HG02884 (cell line): ENCODE results near the gene CRLF1.

Experiments
- ATAC-seq: cut with Tn5 transposase; IDR thresholded peaks from one replicate; pipeline ENCODE4 v1.9.1; 2021; ENCODE audit warnings: mild to moderate bottlenecking, moderate library complexity; ENCODE audit not compliant: unreplicated experiment

Gene CRLF1

DNA sequence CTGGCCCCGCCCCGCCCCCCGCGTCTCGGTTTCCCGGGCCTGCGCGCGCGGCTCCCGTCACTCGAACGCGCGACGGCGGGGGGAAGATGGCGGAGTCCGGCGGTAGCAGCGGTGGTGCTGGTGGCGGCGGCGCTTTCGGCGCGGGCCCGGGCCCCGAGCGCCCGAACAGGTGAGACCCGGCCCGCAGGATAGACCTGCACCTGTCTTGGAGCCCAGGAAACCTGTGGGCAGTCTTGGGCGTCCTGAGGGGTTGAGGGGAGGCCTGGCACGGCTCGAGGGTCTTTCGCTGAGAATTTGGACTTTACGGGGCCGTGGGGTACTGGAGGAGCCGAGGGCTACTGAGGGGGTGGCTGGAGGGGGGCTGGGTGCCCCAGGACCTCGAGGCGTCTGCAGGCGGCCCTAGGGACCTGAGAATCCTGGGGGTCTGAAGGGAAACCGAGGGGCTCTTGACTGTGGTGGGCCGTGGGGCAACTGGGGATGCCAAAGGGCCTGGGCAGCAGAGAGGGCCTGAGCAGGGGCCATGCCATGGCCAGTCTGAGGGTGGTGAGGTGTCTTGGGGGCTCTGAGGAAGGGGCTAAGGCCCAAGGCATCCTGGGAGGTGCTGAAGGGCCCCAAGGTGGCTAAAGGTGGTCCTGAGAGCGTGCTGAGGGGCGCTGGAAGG is 30.5 kb upstream of the CRLF1 start, which contains the start of gene KLHL26:
Gene KLHL26 (plus strand): TSS at position 60 of the 661 bp plus-strand sequence. CDS start 27 bp downstream, at position 87.
- no peak for ATAC-seq

DNA sequence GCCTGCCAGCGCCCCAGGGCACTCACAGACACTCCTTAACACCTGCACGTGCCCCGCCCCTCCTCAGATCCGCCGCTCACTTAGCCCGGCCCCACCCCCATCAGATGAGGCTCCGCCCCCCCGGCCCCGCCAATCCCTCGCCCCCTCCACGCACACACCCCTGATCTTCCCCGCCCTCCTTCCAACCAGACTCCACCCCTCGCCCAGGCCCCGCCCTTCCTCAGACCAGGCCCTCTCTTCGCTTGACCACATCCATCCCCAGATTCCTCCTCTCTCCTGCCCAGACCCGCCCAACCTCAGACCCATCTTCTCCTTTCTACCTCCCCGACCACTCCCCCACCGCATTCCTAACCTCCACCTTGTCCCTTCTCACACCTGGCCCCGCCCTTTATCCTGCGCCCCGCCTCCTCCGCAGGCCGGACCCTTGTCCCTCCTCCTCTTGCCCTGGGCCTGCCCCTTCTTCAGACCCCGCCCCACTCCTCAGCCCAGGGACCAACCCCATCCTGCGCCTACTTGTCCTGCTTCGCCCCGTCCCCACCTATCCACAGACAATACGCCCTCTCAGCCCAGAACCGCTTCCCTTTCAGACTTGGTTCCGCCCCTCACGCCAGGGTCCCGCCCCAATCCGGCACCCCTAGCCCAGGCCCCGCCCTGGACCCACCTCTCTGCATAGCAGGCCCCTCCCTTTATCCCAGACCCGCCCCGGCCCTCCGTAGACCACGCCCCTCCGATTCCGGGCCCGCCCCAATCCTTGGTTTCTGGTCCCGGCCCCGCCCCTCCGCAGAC is 29.8 kb upstream of the CRLF1 start:
- peak; percentile 80 for ATAC-seq

DNA sequence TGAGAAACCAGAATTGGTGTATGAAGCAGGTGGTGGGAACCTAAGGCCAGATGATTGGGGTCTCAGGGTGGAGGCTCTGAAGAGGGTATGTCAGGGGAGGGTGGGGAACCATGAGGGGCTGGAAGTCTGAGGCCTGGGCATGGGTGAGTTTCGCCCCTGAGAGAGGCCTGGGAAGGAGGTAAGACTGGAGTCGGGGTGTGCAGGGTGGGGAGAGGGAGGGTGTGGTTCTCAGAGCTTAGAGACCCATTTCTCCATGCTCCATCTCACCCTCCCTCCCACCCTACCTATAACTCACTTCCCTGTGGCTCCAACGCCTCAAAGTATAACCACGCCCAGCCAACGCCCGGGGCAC is 29.2 kb upstream of the CRLF1 start:
- no peak for ATAC-seq

DNA sequence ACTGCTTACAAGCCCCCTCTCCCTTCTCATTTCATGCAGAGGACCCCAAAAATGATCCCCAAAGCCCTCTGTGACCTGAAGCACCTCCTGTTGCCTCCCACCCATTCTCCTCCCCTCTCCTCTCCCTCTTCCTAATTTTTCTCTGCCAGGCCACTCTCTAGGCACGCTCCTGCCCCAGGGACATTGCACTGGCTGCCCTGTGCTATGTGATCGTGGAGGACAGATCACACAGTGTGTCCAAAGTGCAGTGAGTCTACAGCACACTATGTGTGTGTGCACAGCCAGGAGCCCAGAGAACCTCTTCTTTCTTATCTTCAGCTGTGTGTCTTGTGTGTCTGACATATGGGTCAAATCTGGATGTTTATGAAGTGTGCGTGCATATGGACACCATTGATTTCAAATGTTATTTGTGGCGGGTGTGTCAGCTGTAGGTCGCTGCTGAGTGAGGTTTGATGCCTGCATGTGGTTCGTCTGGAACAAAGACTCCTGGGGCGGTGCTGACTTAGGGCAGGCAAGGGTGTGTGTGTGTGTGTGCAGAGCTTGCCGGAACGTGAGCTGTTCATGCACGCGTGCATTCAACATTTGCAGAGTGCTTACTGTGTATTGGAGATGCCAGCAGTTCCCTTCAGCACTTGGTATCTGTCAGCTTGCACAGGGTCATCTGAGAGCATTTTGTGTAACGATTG is 28.2 kb upstream of the CRLF1 start:
- no peak for ATAC-seq

DNA sequence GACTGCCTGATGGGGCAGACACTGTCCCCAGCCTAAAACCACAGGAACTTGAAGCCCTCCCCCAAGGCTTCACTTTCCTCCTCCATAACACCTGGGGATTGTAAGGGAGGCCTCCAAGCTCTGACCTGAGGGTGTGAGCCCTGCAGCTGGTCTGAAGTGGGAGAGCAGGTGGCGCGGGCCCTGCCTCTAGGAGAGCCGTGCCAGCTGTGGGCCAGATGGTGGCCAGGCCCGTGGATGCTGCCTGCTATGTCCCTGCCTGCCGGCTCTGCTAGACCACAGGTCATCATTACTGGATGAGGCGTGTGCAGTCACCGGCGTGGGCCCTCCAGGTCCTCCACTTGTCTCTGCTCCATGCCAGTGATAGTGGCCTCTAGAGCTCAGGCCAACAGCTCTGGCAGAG is 26.7 kb upstream of the CRLF1 start:
- no peak for ATAC-seq

DNA sequence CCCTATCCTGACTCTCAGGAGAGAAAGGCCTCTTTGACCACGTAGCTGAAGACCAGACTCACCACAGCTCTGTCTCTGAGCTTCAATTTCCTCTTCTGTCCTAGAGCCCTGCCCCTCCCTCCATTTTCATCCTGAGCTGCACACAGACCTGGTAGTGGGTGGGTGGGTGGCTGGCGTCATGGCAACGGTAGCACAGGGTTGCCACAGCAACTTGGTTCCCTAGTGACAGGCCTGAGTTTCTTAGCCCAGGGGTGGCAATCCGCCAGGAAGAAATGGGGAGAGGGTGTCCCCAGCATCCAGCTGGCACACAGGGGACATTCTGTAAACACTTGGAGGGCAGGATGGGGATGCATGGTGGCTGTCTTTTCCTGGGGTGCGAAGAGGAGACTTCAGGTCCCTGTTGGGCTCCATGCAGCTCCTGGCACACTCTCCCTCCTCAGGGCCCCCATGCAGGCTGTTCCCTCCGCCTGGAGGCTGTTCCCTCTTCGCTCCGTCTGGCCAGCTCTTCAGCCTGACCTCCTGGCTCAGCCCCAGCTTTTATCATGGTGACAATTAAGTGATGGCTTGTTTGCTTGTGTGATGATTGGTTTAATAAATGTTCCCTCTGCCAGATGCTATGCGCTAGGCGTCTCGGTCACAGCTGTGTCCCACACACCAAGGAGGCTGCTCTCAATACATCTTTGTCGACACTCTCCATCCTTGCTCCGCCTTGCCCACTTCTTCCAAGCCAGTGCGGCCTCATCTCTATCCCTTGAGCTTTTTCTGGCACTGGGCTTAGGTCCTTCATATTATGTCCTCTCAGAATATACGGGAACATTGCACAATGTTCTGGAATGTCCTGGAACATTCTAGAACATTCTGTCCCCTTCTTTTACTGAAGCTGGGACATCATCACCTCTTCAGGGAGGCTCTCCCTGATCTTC is 22.8 kb upstream of the CRLF1 start:
- no peak for ATAC-seq

DNA sequence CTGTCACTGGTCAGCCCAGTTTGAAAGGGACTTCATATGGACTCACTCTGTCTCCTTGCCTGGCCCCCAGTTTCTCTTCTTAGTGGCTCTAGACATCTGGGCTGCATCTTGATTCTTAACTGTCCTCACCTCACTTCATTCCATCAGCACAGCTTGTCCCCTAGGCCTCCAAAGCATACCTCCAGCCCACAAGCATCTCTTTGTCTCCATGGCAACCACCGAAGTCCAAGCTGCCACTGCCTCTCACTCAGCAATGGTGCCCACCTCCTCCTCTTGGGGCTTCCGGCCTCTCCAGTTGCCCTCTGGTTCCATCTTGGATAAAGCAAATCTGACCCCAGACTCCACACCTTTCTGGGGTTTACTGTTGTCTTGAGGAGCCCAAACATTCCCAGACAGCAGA is 20.3 kb upstream of the CRLF1 start:
- no peak for ATAC-seq

DNA sequence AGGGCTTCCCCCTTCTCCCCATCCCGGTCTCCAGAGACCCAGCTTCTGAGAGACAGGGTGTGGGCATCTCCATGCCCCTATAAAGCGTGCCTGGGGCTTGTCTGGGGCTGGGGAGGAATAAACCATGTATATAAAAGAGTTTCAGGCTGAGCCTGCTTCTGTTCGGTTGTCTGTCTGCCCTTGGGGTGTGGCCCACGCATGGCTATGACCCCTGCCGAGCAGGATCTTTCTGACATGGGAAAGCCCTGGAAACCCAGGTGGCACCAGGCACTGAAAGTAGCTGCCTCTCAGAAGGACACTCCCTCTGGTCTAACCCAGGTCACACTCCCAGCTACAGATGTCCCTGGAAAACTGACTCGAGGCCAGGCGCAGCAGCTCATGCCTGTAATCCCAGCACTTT is 14.3 kb upstream of the CRLF1 start:
- no peak for ATAC-seq

DNA sequence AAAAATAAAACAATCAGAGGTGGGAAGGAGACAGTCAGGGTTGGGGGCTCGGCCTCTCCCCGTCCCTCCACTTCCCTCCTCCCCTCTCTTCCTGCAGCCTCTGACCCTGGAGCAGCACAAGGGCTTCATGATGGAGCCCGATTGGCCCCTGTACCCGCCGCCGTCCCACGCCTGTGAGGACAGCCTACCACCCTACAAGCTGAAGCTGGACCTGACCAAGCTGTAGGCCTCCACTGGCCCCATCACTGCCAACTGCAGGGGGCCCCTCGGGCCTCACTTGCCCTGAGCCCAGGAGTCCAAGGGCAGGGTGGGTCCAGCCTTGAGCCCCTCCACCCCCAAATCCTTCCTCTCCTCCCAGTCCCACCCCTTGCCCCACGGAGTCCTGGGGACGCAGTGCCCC is 13.7 kb upstream of the CRLF1 start:
- no peak for ATAC-seq

DNA sequence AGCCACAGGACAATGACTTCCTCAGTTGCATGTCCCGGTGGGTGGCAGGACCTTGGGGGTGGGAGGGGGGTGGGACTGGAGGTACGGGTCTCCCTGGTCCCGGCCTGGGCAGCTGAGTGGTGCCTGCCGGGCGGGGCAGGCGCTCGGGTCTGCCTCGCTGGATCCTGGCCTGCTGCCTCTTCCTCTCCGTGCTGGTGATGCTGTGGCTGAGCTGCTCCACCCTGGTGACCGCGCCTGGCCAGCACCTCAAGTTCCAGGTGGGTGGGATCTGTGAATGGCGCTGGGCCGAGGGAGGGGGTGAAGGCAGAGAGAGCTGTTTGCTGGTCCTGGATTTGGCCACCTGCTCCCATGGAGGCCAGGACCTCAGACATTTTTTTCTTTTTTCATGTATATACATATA is 11.6 kb upstream of the CRLF1 start:
- ATAC-seq, result no peak

DNA sequence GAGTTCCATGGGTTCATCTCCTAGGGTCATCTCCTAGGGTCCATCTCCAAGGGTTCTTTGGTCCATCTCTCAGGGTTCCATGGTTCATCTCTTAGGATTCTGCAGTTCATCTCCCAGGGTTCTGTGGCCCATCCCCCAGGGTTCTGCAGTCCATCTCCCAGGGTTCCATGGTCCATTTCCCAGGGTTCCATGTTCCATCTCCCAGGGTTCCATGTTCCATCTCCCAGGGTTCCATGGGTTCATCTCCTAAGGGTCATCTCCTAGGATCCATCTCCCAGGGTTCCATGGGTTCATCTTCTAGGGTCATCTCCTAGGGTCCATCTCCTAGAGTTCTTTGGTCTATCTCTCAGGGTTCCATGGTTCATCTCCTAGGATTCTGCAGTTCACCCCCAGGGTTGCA is 11.0 kb upstream of the CRLF1 start:
- ATAC-seq, result no peak

DNA sequence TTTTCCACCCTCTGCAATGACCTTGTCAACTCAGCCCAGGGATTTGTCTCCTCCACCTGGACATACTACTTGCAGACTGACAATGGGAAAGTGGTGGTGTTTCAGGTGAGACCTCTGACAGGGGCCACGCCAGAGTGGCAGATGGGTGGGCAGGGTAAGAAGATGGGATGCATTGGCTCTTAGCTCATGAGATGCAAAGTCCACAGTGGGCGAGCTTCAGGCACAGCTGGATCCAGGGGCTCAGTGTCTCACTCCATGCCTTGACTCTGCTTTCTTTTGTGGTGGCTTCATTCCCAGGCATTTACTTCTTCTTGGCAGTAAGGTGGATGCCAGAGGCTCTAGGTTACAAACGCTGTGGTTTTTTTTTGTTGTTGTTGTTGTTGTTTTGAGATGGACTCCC is 9.4 kb upstream of the CRLF1 start:
- no peak for ATAC-seq

DNA sequence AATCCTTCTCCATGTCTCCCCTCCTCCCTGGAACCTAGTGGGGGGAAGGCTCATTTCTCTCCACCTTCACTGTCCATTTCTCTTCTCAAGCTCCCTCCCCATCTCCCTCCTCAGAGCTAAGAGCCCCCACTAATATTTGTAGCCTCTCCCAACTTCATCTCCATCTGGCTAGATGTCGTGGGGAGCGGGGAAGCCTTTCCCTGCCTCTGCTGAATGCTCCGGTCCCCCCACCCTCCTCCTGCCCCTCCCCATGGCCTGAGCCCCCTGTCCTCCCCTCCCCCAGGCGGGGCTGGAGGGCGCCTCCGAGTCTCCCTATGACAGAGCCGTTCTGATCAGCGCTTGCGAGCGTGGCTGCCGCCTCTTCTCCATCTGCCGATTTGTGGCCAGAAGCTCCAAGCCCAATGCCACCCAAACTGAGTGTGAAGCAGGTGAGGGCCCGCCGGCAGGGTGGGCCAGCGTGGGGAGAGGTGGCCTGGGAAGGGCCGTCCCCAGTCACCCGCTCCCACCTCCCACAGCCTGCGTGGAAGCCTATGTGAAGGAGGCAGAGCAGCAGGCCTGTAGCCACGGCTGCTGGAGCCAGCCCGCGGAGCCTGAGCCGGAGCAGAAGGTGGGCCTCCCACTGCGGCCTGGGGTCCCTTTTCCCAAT is 7.1 kb upstream of the CRLF1 start:
- ATAC-seq, result no peak

DNA sequence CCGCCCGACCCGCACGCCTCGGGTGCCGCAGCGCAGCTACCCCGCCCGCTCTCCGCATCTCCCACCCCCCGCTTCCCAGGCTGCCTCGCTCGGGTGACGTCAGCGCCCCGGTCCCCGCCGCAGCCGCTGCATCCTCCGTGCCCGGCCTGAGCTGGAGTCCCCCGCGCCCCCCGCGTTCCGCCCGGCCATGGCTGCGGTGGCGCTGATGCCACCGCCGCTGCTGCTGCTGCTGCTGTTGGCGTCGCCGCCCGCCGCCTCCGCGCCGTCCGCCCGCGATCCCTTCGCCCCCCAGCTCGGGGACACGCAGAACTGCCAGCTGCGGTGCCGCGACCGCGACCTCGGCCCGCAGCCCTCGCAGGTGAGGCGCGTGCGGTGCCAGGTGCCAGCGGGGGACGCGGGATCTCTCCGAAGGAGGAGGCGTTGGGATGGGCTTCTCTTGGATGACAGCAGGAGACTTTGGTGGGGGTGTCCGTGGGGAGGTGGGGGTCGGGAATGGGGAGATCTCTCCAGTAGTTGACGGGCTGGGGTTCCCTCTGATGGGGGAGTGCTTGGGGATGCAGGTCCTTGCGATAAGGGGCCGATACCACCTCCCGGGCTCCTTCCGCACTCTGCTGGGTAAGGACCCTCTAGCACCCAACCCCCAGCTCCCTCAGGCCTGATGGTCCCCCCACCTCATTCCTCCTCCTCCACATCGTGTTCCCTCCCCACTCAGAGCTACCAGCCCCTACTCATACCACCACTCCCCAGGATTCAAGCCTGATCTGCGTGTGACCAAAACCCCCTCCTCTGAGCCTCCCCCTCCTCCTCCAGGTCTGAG is 6.4 kb upstream of the CRLF1 start, which contains the start of gene TMEM59L:
Gene TMEM59L (plus strand): TSS at position 99 of the 817 bp plus-strand sequence. CDS start 89 bp downstream, at position 188.
- ATAC-seq, result no peak

DNA sequence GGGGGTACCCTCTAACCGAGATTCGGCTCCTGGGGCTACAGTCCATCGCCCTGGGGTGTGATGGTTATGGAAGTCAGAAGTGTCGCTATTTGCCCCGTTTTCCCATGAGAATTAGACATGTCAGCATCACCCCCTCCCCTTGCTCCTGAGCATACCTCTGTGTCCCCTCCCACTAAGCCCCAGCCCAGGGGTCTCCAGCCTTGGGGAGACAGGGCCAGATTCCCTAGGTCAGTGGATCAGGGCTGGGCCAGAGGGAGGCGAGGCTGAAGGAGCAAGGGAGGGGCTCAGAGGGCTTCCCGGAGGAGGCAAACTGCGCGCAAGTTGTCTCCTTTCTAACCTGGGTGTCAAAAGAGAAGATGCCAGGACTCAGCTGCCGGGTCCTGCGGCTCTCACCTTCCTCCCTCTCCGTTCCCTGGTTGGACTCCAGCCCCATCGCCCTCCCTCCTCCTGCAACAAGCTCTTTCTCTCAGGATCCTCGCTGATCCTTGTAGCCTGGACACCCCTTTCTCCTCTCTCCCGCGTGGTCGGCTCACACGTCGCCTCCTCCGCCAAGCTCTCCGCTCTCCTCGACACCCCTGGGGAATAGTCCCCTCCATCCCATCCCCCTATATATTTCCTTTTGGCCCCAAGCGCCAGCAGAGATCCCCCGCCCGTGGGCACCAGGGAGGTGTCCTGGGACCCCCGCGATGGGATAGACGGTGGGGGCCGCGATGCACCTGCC is 5.6 kb upstream of the CRLF1 start:
- ATAC-seq, result no peak

DNA sequence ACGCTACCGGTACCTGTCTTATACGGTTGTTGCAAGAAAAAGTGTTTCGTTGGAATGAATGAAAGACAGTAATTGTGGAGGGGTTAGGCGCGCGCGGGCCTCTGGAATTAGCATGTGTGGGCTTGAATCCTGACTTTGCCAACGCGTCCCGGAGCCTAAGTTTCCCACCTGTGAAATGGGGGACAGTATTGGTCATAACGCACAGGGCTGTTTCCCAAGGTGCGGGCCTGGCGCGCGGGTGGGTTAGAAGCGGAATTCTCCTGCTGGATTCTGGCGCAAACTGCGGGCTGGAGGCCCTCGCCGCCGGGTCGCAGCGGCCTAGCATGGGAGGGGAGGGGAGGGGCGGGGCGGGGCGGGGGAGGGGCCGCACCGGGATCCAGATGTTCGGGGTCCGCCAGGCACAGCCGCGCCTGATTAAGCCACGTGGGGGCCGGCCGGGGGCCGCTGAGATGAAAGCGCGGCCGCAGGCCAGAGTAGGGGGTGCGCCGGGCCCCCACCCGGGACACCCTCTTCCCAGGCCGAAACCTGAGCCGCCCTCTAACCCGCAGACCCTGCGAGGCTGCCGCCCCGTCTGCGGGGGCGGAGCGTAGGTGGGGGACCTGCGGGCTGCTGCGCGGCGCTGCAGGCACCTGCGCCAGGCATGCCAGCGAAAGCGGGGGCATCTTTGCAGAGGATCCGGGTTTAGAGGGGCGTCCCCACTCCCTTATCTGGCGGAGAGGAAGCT is 4.9 kb upstream of the CRLF1 start:
- no peak for ATAC-seq

DNA sequence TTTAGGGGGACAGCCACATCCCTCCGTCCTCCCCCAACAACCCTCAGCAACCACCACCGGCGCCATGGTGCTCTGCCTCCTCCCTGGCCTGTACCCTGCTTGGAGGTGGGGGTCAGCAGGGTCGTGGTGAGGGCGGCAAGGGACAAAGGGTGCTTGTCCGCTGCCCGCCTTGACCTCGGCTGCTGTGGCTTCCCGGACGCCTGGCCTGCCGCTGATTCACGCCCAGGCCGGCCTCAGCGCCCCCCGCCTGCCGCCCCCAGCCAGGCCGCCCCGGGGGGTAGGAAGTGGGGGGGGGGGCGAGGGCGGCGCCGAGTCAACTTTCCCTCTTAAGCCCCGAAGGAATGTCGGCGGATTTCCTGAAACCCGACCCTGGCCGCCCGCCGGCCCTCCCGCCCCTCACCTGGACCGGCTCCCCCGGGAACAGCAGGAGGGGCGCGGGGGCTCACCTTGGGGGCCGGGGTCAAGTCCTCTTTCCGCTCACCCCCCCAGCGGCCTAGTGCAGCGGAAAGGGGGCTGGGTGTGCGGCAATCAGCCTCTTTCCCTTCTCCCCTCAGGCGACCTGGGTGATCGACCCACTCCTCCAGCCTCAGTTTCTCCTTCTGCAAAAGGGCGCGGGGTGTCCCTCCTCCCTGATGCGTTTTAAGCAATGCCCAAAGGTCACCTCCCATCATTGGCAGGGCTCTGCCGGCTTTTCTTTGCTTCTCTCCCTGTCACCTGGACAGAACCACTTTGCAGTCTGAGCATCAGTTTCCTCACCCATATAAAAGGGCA is 4.1 kb upstream of the CRLF1 start:
- ATAC-seq, result no peak

DNA sequence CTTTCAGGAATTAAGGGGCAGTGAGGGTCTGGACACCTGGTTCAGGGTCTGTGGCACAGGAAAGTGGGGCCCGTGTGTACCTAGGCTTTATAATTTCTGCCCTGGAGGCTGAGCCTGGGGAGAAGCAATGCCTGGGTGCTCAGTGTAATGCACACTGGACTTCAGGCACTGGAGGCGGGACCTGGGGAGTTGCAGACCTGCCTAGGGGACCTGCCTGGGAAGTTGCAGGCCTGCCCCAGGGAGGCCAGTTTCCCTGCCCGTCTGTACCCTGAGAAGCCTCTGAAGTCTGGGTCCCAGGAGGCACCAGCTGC is 3.6 kb upstream of the CRLF1 start:
- no peak for ATAC-seq
